Measurements from ENCODE around the gene OLFM1.

OLFM1 gene

GRCh38 chr9:135087489-135087792, at the start of gene OLFM1:
Gene OLFM1, plus strand, starts transcription at chr9:135087668. Its CDS starts 322 bp downstream, at chr9:135087990.
- no peak for DNase-seq (ENCODE audit: low read depth)
- H3K4me3 ChIP-seq (ENCODE audit: low read length), result no peak within 1 kb of the TSS
- TF ChIP-seq CTCF (conservative IDR thresholded peaks at IDR 0.05; ENCODE audit: low read depth, low read length), result peak; percentile 52

GRCh38 chr9:135038331-135038730, 49.1 kb upstream of the OLFM1 start:
- TF ChIP-seq CTCF (conservative IDR thresholded peaks at IDR 0.05; ENCODE audit: low read depth, low read length), result no peak

GRCh38 chr9:135038826-135039225, 48.6 kb upstream of the OLFM1 start:
- no peak for TF ChIP-seq CTCF (conservative IDR thresholded peaks at IDR 0.05; ENCODE audit: low read depth, low read length)
- no peak for DNase-seq (ENCODE audit: low read depth)
- H3K4me3 ChIP-seq (ENCODE audit: low read length), result no peak overlapping the region

More at GRCh38 chr9:135038331-135038730, 49.1 kb upstream of the OLFM1 start:
- DNase-seq (ENCODE audit: low read depth), result no peak
- no peak overlapping the region for H3K4me3 ChIP-seq (ENCODE audit: low read length)

- DNase-seq (ENCODE audit: low read depth), result no peak
- no peak overlapping the region for H3K4me3 ChIP-seq (ENCODE audit: low read length)
- no peak for TF ChIP-seq CTCF (conservative IDR thresholded peaks at IDR 0.05; ENCODE audit: low read depth, low read length)
These were observed 48.1 kb upstream of the OLFM1 start for GRCh38 chr9:135039266-135039870.

GRCh38 chr9:135039916-135040645, 47.4 kb upstream of the OLFM1 start:
- H3K4me3 ChIP-seq (ENCODE audit: low read length), result no peak overlapping the region
- DNase-seq (ENCODE audit: low read depth), result no peak
- TF ChIP-seq CTCF (conservative IDR thresholded peaks at IDR 0.05; ENCODE audit: low read depth, low read length), result no peak

- no peak overlapping the region for H3K4me3 ChIP-seq (ENCODE audit: low read length)
- DNase-seq (ENCODE audit: low read depth), result no peak
- no peak for TF ChIP-seq CTCF (conservative IDR thresholded peaks at IDR 0.05; ENCODE audit: low read depth, low read length)
These were observed 46.6 kb upstream of the OLFM1 start for GRCh38 chr9:135040892-135041291.

GRCh38 chr9:135043345-135043744, 44.1 kb upstream of the OLFM1 start:
- no peak for DNase-seq (ENCODE audit: low read depth)
- no peak overlapping the region for H3K4me3 ChIP-seq (ENCODE audit: low read length)
- no peak for TF ChIP-seq CTCF (conservative IDR thresholded peaks at IDR 0.05; ENCODE audit: low read depth, low read length)
